Activated CD4-positive, alpha-beta memory T cell treated with anti-CD3 and anti-CD28 coated beads for 36 hours (primary cell): ENCODE data around the gene ZMYM2. TPM values are rescaled to one million over a fixed set of nuclear protein-coding genes. Genes with fewer than 3 reads are reported as not detected.

Experiments used
- CTCF ChIA-PET: fragments of 350-600 bp; sonication (Branson Sonifier 250); formaldehyde crosslinking; loops from one replicate; lab custom pipeline; 2021; ENCODE audit warnings: antibody characterized with exemption, inconsistent platforms; lab: Charles Lee
- POLR2A ChIA-PET: fragments of 350-600 bp; sonication (Branson Sonifier 250); formaldehyde crosslinking; loops from one replicate; lab custom pipeline; 2021; ENCODE audit warnings: antibody characterized with exemption; lab: Charles Lee
- DNase-seq: peaks from one replicate; pipeline ENCODE4 v3.0.0-alpha.2; 2020
- H3K27ac Mint-ChIP-seq: one replicate; pipeline ENCODE4 v1.8.0; 2021; ENCODE audit warnings: mixed read lengths
- H3K27me3 Mint-ChIP-seq: one replicate; pipeline ENCODE4 v1.8.0; 2021; ENCODE audit warnings: mixed read lengths
- H3K36me3 Mint-ChIP-seq: one replicate; pipeline ENCODE4 v1.8.0; 2021; ENCODE audit warnings: mixed read lengths
- H3K4me1 Mint-ChIP-seq: one replicate; pipeline ENCODE4 v1.8.0; 2021; ENCODE audit warnings: low read depth, mixed read lengths
- H3K4me3 Mint-ChIP-seq: one replicate; pipeline ENCODE4 v1.8.0; 2021; ENCODE audit warnings: mild to moderate bottlenecking, mixed read lengths
- H3K9me3 Mint-ChIP-seq: one replicate; pipeline ENCODE4 v1.8.0; 2021; ENCODE audit warnings: mixed read lengths
- intact Hi-C: fragments of 100-400 bp; cut with micrococcal nuclease; formaldehyde crosslinking; loops from one replicate; pipeline ENCODE4 v1.15.1; 2023
- total RNA-seq, 2 experiments: library from RNA; stranded (reverse); gene quantifications; one replicate each; pipeline ENCODE4 v1.2.3, GENCODE V29; 2021

ZMYM2 gene
- 10 to 100 TPM; 47.7 to 55.8 TPM for total RNA-seq

GRCh38 chr13:19958155-19959111 is at the start of gene ZMYM2:
Gene ZMYM2, plus strand, starts transcription at chr13:19958727. Its CDS starts 34,346 bp downstream, at chr13:19993073.
- intact Hi-C loops, result loop anchor here (5.0 kb wide), 2 partner anchors 569 to 1644 kb away; partner anchors contain the start of genes CRYL1 and MICU2
- POLR2A ChIA-PET, result interaction anchor here (0.6 to 1.0 kb wide), 2 partner anchors 94 to 176 kb away, joined by 3 to 7 read pairs; partner anchors contain the start of genes PSPC1 and ZMYM5

DNA sequence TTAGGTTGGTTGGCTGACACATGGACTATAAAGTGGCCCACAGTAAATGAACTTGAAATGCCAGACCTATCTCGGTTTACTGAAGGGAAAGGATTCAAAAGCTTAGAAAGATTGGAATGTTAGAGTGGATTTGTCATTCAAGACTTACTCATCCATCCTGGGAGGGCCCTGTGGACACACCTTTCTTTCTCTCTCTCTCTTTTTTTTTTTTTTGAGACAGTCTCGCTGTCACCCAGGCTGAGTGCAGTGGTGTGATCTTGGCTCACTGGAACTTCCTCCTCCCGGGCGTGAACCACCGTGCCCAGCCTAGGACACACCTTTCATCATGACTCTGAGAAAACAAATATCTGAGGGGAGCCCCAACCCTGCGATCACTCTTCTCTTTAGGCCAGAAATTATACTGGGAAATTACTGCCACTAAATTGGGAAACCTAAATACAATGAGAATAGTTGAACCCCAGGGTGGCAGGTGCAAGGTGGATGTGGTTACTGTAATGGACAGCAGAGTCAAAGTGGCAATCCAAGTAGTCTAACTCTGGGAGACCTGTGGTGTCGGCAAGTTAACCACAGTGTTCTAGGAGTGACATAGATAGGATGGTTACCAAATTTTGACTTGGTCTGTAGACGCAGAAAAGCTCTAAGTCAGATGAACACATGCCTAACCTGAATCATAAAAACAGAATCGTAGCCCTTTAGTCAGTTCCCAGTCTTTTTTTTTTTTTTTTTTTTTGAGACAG is 48.0 kb upstream of the ZMYM2 start:
- Mint-ChIP-seq H3K4me1 (no peaks in the 10 kb centered on the region), H3K36me3 (no peaks in the 10 kb centered on the region), H3K27ac (no peak overlapping the region), H3K27me3 (no peaks in the 10 kb centered on the region), H3K4me3 (no peak overlapping the region), H3K9me3 (no peaks in the 10 kb centered on the region)
- intact Hi-C loops, result no loop called here
- POLR2A ChIA-PET, result no interaction called here
- DNase-seq, result no peak
- CTCF ChIA-PET, result no interaction called here

More at GRCh38 chr13:19958155-19959111, at the start of gene ZMYM2:
- peak; percentile 98 for DNase-seq
- Mint-ChIP-seq H3K4me1 (peaks cover 29% of the 10 kb centered on the region), H3K27ac (peak within 1 kb of the TSS; percentile 96), H3K27me3 (no peaks in the 10 kb centered on the region), H3K4me3 (peak within 1 kb of the TSS; percentile 94), H3K36me3 (peaks cover 8% of the 10 kb centered on the region), H3K9me3 (no peaks in the 10 kb centered on the region)
- CTCF ChIA-PET, result interaction anchor here (1.0 kb wide), 1 partner anchor 89 kb away, joined by 3 read pairs; no protein-coding TSS in a partner anchor

DNA sequence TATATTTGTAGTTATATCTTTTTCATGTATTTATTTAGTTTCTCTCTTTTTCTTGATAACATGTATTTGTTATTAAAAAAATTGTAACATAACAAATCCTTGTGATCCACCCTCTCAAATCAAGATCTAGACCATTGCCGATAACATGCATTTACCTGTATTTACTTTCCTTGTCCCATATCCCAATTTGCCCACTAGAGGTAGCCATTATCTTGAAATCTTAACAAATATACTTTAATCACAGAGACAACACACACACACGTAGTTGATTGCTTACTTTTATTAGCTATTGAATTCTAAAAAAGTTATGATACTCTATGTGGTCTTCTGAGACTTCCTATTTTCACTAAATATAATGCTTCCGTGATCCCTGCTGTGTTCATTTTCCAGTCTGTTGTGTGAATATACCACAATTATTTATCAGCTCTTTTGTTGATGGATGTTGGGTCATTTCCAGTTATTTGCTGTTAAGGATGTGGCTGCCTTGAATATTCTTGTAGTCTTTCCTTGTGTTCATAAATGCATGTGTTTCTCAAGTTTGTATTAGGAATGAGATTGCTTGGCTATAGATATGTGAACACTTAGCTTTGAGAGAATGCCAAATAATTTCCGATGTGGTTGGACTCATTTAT is 31.3 kb upstream of the ZMYM2 start:
- no peaks in the 10 kb centered on the region for H3K36me3 Mint-ChIP-seq
- no peak overlapping the region for H3K4me3 Mint-ChIP-seq
- no peaks in the 10 kb centered on the region for H3K9me3 Mint-ChIP-seq
- H3K27ac Mint-ChIP-seq, result no peak overlapping the region
- ChIA-PET CTCF (interaction anchor here (0.8 to 2.2 kb wide), 7 partner anchors 15 to 235 kb away, joined by 3 to 10 read pairs (median 3); no protein-coding TSS in a partner anchor), POLR2A (no interaction called here)
- H3K27me3 Mint-ChIP-seq, result no peaks in the 10 kb centered on the region
- no peak for DNase-seq
- H3K4me1 Mint-ChIP-seq, result no peaks in the 10 kb centered on the region
- intact Hi-C loops, result loop anchor here (1.0 kb wide), 1 partner anchor 236 kb away; no protein-coding TSS in a partner anchor

DNA sequence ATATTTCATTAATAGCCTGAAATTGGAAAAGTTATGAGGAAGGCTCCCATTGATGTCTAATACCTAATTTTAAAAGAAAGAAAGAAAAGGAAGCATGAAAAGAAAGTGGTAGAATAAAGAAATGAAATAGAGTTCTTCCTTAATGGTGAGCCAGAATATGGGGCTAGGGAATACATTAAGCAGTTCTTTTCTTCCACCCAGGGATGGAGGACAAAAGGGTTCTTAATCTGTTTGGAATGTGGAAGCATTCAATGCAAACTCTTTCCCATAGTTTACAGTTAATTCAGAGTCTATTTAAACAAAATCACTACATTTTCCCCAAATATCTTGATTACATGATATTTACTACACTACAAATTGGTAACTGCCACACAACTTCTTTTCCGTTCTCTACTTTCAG is 18.4 kb upstream of the ZMYM2 start:
- Mint-ChIP-seq H3K9me3 (no peaks in the 10 kb centered on the region), H3K36me3 (no peaks in the 10 kb centered on the region), H3K4me3 (no peak overlapping the region), H3K27ac (no peak overlapping the region), H3K27me3 (peaks cover 4% of the 10 kb centered on the region), H3K4me1 (no peaks in the 10 kb centered on the region)
- ChIA-PET CTCF (no interaction called here), POLR2A (no interaction called here)
- DNase-seq, result no peak
- intact Hi-C loops, result no loop called here

GRCh38 chr13:19950374-19950773 is 8.2 kb upstream of the ZMYM2 start:
- Mint-ChIP-seq H3K36me3 (no peaks in the 10 kb centered on the region), H3K9me3 (no peaks in the 10 kb centered on the region), H3K4me3 (no peak overlapping the region), H3K4me1 (no peaks in the 10 kb centered on the region), H3K27me3 (peaks cover 4% of the 10 kb centered on the region), H3K27ac (no peak overlapping the region)
- no peak for DNase-seq
- intact Hi-C loops, result no loop called here
- ChIA-PET POLR2A (no interaction called here), CTCF (interaction anchor here (1.0 to 1.7 kb wide), 3 partner anchors 8 to 10 kb away, joined by 4 to 6 read pairs (median 4); no protein-coding TSS in a partner anchor)

- no peaks in the 10 kb centered on the region for H3K27me3 Mint-ChIP-seq
- no peaks in the 10 kb centered on the region for H3K36me3 Mint-ChIP-seq
- POLR2A ChIA-PET, result no interaction called here
- CTCF ChIA-PET, result interaction anchor here (1.4 kb wide), 1 partner anchor 32 kb away, joined by 3 read pairs; no protein-coding TSS in a partner anchor
- H3K9me3 Mint-ChIP-seq, result no peaks in the 10 kb centered on the region
- DNase-seq, result no peak
- H3K27ac Mint-ChIP-seq, result no peak overlapping the region
- H3K4me3 Mint-ChIP-seq, result no peak overlapping the region
- intact Hi-C loops, result no loop called here
- peaks cover 3% of the 10 kb centered on the region for H3K4me1 Mint-ChIP-seq
These were observed 5.7 kb upstream of the ZMYM2 start for GRCh38 chr13:19952850-19953249.

DNA sequence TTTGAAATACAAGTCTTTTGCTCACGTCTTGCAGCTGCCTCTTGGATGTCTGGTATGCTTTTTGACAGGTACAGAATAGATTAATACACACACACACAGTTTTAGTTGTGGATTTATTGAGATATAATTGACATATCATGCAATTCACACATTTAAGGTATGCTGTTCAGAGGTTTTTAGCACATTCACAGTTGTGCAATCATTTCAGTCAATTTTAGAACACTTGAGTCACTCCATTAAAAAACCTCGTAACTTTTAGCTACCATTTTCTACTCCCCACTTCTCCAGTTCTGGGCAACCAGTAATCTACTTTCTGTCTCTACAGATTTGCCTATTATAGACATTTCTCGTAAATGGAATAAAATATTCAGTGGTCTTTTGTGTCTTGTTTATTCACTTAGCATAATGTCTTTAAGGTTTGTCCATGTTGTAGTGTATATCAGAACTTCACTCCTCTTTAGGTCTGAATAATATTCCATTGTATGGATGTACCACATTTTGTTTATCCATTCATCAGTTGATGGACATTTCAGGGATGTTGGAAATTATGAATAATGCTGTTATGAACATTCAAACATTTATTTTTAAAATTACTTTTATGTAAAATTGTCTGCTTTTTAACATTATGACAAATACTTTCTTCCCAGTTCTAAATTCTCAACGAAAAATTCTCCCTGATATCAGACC is 2.5 kb upstream of the ZMYM2 start:
- H3K9me3 Mint-ChIP-seq, result no peaks in the 10 kb centered on the region
- no peak overlapping the region for H3K27ac Mint-ChIP-seq
- no peaks in the 10 kb centered on the region for H3K27me3 Mint-ChIP-seq
- peaks cover 11% of the 10 kb centered on the region for H3K4me1 Mint-ChIP-seq
- POLR2A ChIA-PET, result no interaction called here
- H3K36me3 Mint-ChIP-seq, result peaks cover 2% of the 10 kb centered on the region
- no peak overlapping the region for H3K4me3 Mint-ChIP-seq
- CTCF ChIA-PET, result interaction anchor here (0.5 to 1.1 kb wide), 3 partner anchors 13 to 92 kb away, joined by 3 read pairs; partner anchors contain the start of gene ZMYM5
- DNase-seq, result no peak
- intact Hi-C loops, result loop anchor here (5.0 kb wide), 2 partner anchors 571 to 1646 kb away; partner anchors contain the start of genes CRYL1 and MICU2

- Mint-ChIP-seq H3K9me3 (no peaks in the 10 kb centered on the region), H3K27ac (peak overlapping the region; percentile 87), H3K4me1 (peaks cover 24% of the 10 kb centered on the region), H3K27me3 (no peaks in the 10 kb centered on the region), H3K4me3 (peak overlapping the region; percentile 76), H3K36me3 (peaks cover 8% of the 10 kb centered on the region)
- CTCF ChIA-PET, result interaction anchor here (1.0 kb wide), 1 partner anchor 88 kb away, joined by 3 read pairs; no protein-coding TSS in a partner anchor
- POLR2A ChIA-PET, result interaction anchor here (1.0 kb wide), 1 partner anchor 94 kb away, joined by 7 read pairs; the partner anchor contains the start of gene ZMYM5
- intact Hi-C loops, result loop anchor here (5.0 kb wide), 2 partner anchors 570 to 1645 kb away; partner anchors contain the start of genes CRYL1 and MICU2
- DNase-seq, result peak; percentile 87
These were observed 990 bp upstream of the ZMYM2 start for GRCh38 chr13:19957320-19958154.

GRCh38 chr13:19959141-19959830 is 759 bp downstream of the ZMYM2 start:
- Mint-ChIP-seq H3K4me3 (peak overlapping the region; percentile 94), H3K27me3 (no peaks in the 10 kb centered on the region), H3K36me3 (peaks cover 8% of the 10 kb centered on the region), H3K4me1 (peaks cover 32% of the 10 kb centered on the region), H3K9me3 (no peaks in the 10 kb centered on the region), H3K27ac (peak overlapping the region; percentile 96)
- ChIA-PET POLR2A (interaction anchor here (0.6 to 1.0 kb wide), 2 partner anchors 95 to 177 kb away, joined by 3 to 4 read pairs; partner anchors contain the start of genes PSPC1 and ZMYM5), CTCF (interaction anchor here (0.6 to 1.1 kb wide), 8 partner anchors 10 to 203 kb away, joined by 3 to 15 read pairs (median 6); partner anchors contain the start of gene ZMYM5)
- intact Hi-C loops, result loop anchor here (5.0 kb wide), 2 partner anchors 568 to 1643 kb away; partner anchors contain the start of genes CRYL1 and MICU2
- DNase-seq, result peak; percentile 80
